K562 (cell line): Measurements from ENCODE around the gene EPHA1. TPM values are rescaled to one million over a fixed set of nuclear protein-coding genes. Genes with fewer than 3 reads are reported as not detected.

Experiments used
- ATAC-seq: fragments of 200-7000 bp; cut with Tn5 transposase; 3 replicates; pipeline ENCODE4 v1.9.1; 2020; ENCODE audit warnings: moderate library complexity
- BruUV-seq: library from RNA; stranded (reverse); fragments of 400-500 nt; replicated peaks from 2 replicates; lab custom pipeline; 2021; lab: Mats Ljungman, UMichigan
- CTCF ChIA-PET: fragments of 300-600 bp; formaldehyde crosslinking; extraction: SDS; loops from one replicate; lab custom pipeline; 2021; ENCODE audit warnings: low intra/inter-chr PET ratio; lab: Yijun Ruan, JAX
- POLR2A ChIA-PET: fragments of 300-600, 350-650 bp; sonication (Branson Sonifier 250); formaldehyde crosslinking; extraction: SDS; loops from one replicate; lab custom pipeline; 2021; ENCODE audit warnings: antibody characterized with exemption, inconsistent platforms; lab: Yijun Ruan, JAX
- DNase-seq, 4 experiments: peaks; one replicate each; pipeline versions ENCODE4 v3.0.0 to v3.0.0-alpha.2; 2011 to 2018; ENCODE audit warnings: low spot score in 3 of 4, mixed read lengths in 3 of 4; ENCODE audit errors: extremely low read depth in 1 of 4
- FAIRE-seq: peaks from 2 replicates; lab custom pipeline; 2011; peaks lifted over from hg19 to GRCh38; lab: Jason Lieb, UNC
- H2AFZ ChIP-seq: 2 replicates; pipeline ENCODE4 v1.6.0; 2011; ENCODE audit warnings: low read depth, low read length, control low read depth, inconsistent platforms
- H3K27ac ChIP-seq: fragments of 200-600 bp; 3 replicates; pipeline ENCODE4 v1.8.0; 2011; ENCODE audit warnings: low read depth, mild to moderate bottlenecking, control low read depth, inconsistent platforms, low read length, moderate library complexity, mixed read lengths; ENCODE audit errors: extremely low read depth
- H3K27me3 ChIP-seq, 2 experiments: fragments of 300-600 bp in 1 of 2; 2 replicates in 1 of 2; 3 replicates in 1 of 2; pipeline versions ENCODE4 v1.6.0 to v1.8.0; 2011; ENCODE audit warnings: inconsistent platforms in 2 of 2, low read length in 2 of 2, mild to moderate bottlenecking in 1 of 2, mixed read lengths in 1 of 2, moderate library complexity in 1 of 2; ENCODE audit not compliant: control insufficient read depth in 2 of 2, insufficient read depth in 2 of 2
- H3K36me3 ChIP-seq: fragments of 300-600 bp; 3 replicates; pipeline ENCODE4 v1.8.0; 2011; ENCODE audit warnings: mild to moderate bottlenecking, low read length, inconsistent platforms; ENCODE audit not compliant: control insufficient read depth, insufficient read depth
- H3K4me1 ChIP-seq, 2 experiments: fragments of 200-600 bp in 1 of 2; replicated peaks in 1 of 2; 2 replicates in 1 of 2; 3 replicates in 1 of 2; pipeline versions ENCODE4 v1.5.1 to v1.8.0; 2011; ENCODE audit warnings: inconsistent platforms in 2 of 2, low read length in 2 of 2, mild to moderate bottlenecking in 1 of 2, mixed read lengths in 1 of 2, moderate library complexity in 1 of 2; ENCODE audit not compliant: control insufficient read depth in 2 of 2, insufficient read depth in 2 of 2
- H3K4me2 ChIP-seq: 2 replicates; pipeline ENCODE4 v1.6.1; 2011; ENCODE audit warnings: low read length, control low read depth, inconsistent platforms, mixed read lengths; ENCODE audit not compliant: insufficient read depth
- H3K4me3 ChIP-seq: fragments of 200-600 bp; sonication (generic), shearing (Covaris generic); 2 replicates; pipeline ENCODE4 v1.5.1; 2016; ENCODE audit warnings: control low read depth, inconsistent platforms
- H3K79me2 ChIP-seq: fragments of 200-600 bp; 3 replicates; pipeline ENCODE4 v1.8.0; 2011; ENCODE audit warnings: low read length, inconsistent platforms; ENCODE audit not compliant: control insufficient read depth, insufficient read depth
- H3K9ac ChIP-seq, 2 experiments: 2 replicates each; pipeline versions ENCODE4 v1.6.0 to v1.6.1; 2011; ENCODE audit warnings: low read depth in 2 of 2, low read length in 2 of 2, control low read depth in 1 of 2, inconsistent platforms in 1 of 2, mild to moderate bottlenecking in 1 of 2, mixed read lengths in 1 of 2; ENCODE audit not compliant: insufficient read depth in 1 of 2
- H3K9me1 ChIP-seq: one replicate; pipeline ENCODE4 v1.6.0; 2011; ENCODE audit warnings: inconsistent platforms, mild to moderate bottlenecking, low read length, moderate library complexity; ENCODE audit not compliant: control insufficient read depth, insufficient read depth
- H3K9me3 ChIP-seq: replicated peaks from 2 replicates; pipeline ENCODE4 v1.5.1; 2011; ENCODE audit warnings: low read depth, low read length, inconsistent platforms; ENCODE audit not compliant: control insufficient read depth, insufficient read depth
- H4K20me1 ChIP-seq: replicated peaks from 2 replicates; pipeline ENCODE4 v1.6.1; 2011; ENCODE audit warnings: low read length, inconsistent platforms, mixed read lengths; ENCODE audit not compliant: control insufficient read depth, insufficient read depth
- BRF1 ChIP-seq: IDR thresholded peaks from 3 replicates; pipeline ENCODE4 v1.6.1; 2011; ENCODE audit warnings: borderline replicate concordance, mild to moderate bottlenecking; ENCODE audit not compliant: insufficient read length; ENCODE audit errors: extremely low read depth
- HNRNPLL ChIP-seq: fragments of 200-400 bp; formaldehyde crosslinking; IDR thresholded peaks from 2 replicates; pipeline ENCODE4 v1.6.1; 2017; ENCODE audit warnings: low read length, low read depth, mild to moderate bottlenecking; ENCODE audit not compliant: poor library complexity, severe bottlenecking
- NCOA1 ChIP-seq: fragments of 450-650 bp; IDR thresholded peaks from 2 replicates; pipeline ENCODE4 v1.6.1; 2016; ENCODE audit warnings: low read depth
- ZNF174 ChIP-seq: fragments of 250-450 bp; sonication (Bioruptor Pico); IDR thresholded peaks from 2 replicates; pipeline ENCODE4 v1.4.0; 2020; ENCODE audit warnings: mild to moderate bottlenecking
- ZNF212 ChIP-seq: fragments of 450-650 bp; formaldehyde crosslinking; IDR thresholded peaks from 2 replicates; pipeline ENCODE4 v1.4.0; 2020; ENCODE audit warnings: mild to moderate bottlenecking
- ZNF316 ChIP-seq: fragments of 450-650 bp; IDR thresholded peaks from 2 replicates; pipeline ENCODE4 v1.6.1; 2016
- WGBS: fragments of 100-300 bp; shearing (Covaris generic); methylation state at CpG from one replicate; pipeline ENCODE4 v1.1.6; 2016; ENCODE audit warnings: low coverage, mixed read lengths; ENCODE audit not compliant: insufficient coverage; ENCODE audit errors: missing lambda C conversion rate; 5-methylcytosine and 5-hydroxymethylcytosine counted together
- in situ Hi-C: fragments of 300-500 bp; cut with MboI; formaldehyde crosslinking; loops from 4 replicates; pipeline ENCODE4 v1.15.0; 2018; ENCODE audit warnings: inconsistent platforms, mixed read lengths
- intact Hi-C: fragments of 100-400 bp; cut with micrococcal nuclease; formaldehyde crosslinking; loops from 2 replicates; pipeline ENCODE4 v1.14.2; 2022
- polyA plus RNA-seq, 8 experiments: library from polyadenylated mRNA; depleted of rRNA in 4 of 8; stranded (reverse) in 5 of 8; unstranded in 3 of 8; fragments of >200 nt; fragmentation: Nextera tagmentation in 2 of 8; fragmentation: Illumina TruSeq in 1 of 8; extraction: Ambion mirVana in 2 of 8; extraction: Trizol in 1 of 8; gene quantifications; 2 replicates each; pipeline versions ENCODE4 v1.2.1 to v1.2.3, GENCODE V29; 2011 to 2014; ENCODE audit warnings: inconsistent platforms in 1 of 8, missing spikeins in 1 of 8
- total RNA-seq, 7 experiments: library from RNA; depleted of rRNA in 6 of 7; stranded (reverse); fragments of >200 nt in 6 of 7; fragmentation: Illumina TruSeq in 2 of 7; extraction: Trizol in 2 of 7; gene quantifications; 2 replicates each; pipeline versions ENCODE4 v1.2.1 to v1.2.3, GENCODE V29; 2011 to 2021; ENCODE audit warnings: low replicate concordance in 1 of 7
- TF ChIP-seq, protein P1 (sequence below): fragments of 450-650 bp; formaldehyde crosslinking; IDR thresholded peaks from 2 replicates; pipeline ENCODE4 v1.4.0; 2022; ENCODE audit warnings: missing genetic modification characterization
- TF ChIP-seq, protein P2 (sequence below): fragments of 250-450 bp; sonication (Bioruptor Pico); IDR thresholded peaks from 2 replicates; pipeline ENCODE4 v1.9.0; 2021; ENCODE audit warnings: mild to moderate bottlenecking, inconsistent platforms
- TF ChIP-seq, protein P3 (sequence below): sonication (generic); formaldehyde crosslinking; IDR thresholded peaks from 2 replicates; pipeline ENCODE4 v1.8.0; 2023; ENCODE audit warnings: mild to moderate bottlenecking, missing genetic modification reagents

EPHA1 gene
- total and polyA plus RNA-seq, 9 of the 15 experiments (the other 6 are each of a cell fraction or from before 2014, with no cell fraction given), result 0.22 to 0.57 (median 0.32) TPM; not detected in 6

DNA sequence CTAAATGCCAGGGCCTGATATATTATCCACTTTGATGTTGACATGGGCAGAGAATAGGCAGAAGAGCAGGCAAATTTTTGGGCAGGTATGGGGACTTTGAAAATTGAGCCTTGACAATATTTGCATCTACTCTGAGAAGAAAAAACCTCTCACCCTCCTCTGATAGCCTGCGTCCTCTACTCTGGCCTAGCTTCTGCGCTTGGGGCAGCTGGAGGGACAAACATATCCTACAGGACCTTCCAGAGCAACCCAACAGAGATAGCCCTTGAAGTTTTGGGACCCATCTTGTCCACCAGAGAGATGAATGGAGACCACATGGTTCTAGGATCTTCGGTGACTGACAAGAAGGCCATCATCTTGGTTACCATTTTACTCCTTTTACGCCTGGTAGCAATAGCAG is 34.5 kb upstream of the EPHA1 start, which contains the start of gene TAS2R60:
Gene TAS2R60 (plus strand): TSS at position 301 of the 400 bp plus-strand sequence. CDS start 0 bp downstream, at position 301.
- Histone ChIP-seq H3K79me2 (no peaks in the 10 kb centered on the region), H3K27me3 (peaks cover 21 to 23% of the 10 kb centered on the region in 2 experiments; a peak in 3 of 5 replicates), H3K4me3 (no peak within 1 kb of the TSS), H3K9me1 (no peaks in the 10 kb centered on the region), H3K27ac (no peak within 1 kb of the TSS), H3K9me3 (no peaks in the 10 kb centered on the region), H3K4me1 (no peaks in the 10 kb centered on the region; a peak in 1 of 5 replicates), H2AFZ (no peak within 1 kb of the TSS), H3K36me3 (no peaks in the 10 kb centered on the region), H4K20me1 (no peaks in the 10 kb centered on the region), H3K4me2 (no peak within 1 kb of the TSS), H3K9ac (no peak within 1 kb of the TSS)
- ChIA-PET POLR2A (no interaction called here), CTCF (no interaction called here)
- in situ Hi-C loops, result no loop called here
- TF ChIP-seq, protein P1, sequence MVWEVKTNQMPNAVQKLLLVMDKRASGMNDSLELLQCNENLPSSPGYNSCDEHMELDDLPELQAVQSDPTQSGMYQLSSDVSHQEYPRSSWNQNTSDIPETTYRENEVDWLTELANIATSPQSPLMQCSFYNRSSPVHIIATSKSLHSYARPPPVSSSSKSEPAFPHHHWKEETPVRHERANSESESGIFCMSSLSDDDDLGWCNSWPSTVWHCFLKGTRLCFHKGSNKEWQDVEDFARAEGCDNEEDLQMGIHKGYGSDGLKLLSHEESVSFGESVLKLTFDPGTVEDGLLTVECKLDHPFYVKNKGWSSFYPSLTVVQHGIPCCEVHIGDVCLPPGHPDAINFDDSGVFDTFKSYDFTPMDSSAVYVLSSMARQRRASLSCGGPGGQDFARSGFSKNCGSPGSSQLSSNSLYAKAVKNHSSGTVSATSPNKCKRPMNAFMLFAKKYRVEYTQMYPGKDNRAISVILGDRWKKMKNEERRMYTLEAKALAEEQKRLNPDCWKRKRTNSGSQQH, result no peak
- TF ChIP-seq NCOA1, result no peak
- TF ChIP-seq BRF1, result no peak
- TF ChIP-seq, protein P2, sequence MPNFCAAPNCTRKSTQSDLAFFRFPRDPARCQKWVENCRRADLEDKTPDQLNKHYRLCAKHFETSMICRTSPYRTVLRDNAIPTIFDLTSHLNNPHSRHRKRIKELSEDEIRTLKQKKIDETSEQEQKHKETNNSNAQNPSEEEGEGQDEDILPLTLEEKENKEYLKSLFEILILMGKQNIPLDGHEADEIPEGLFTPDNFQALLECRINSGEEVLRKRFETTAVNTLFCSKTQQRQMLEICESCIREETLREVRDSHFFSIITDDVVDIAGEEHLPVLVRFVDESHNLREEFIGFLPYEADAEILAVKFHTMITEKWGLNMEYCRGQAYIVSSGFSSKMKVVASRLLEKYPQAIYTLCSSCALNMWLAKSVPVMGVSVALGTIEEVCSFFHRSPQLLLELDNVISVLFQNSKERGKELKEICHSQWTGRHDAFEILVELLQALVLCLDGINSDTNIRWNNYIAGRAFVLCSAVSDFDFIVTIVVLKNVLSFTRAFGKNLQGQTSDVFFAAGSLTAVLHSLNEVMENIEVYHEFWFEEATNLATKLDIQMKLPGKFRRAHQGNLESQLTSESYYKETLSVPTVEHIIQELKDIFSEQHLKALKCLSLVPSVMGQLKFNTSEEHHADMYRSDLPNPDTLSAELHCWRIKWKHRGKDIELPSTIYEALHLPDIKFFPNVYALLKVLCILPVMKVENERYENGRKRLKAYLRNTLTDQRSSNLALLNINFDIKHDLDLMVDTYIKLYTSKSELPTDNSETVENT (CRISPR knock-in tag), result no peak
- no peak for TF ChIP-seq ZNF174 (CRISPR knock-in tag)
- TF ChIP-seq, protein P3, sequence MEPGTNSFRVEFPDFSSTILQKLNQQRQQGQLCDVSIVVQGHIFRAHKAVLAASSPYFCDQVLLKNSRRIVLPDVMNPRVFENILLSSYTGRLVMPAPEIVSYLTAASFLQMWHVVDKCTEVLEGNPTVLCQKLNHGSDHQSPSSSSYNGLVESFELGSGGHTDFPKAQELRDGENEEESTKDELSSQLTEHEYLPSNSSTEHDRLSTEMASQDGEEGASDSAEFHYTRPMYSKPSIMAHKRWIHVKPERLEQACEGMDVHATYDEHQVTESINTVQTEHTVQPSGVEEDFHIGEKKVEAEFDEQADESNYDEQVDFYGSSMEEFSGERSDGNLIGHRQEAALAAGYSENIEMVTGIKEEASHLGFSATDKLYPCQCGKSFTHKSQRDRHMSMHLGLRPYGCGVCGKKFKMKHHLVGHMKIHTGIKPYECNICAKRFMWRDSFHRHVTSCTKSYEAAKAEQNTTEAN (CRISPR knock-in tag), result no peak
- no peak for TF ChIP-seq ZNF212 (CRISPR knock-in tag)
- TF ChIP-seq HNRNPLL, result no peak
- TF ChIP-seq ZNF316, result no peak
- DNase-seq (no peak), ATAC-seq (peak; percentile 21; the same call in 1 of the 3 replicates), FAIRE-seq (no peak)
- no TSS peak for BruUV-seq
- intact Hi-C loops, result no loop called here
- WGBS, result 7% methylated on average over 4 of the region's 4 CpGs
